ENCODE measurements around the gene CD34.

- TF ChIP-seq EZH2 (IDR thresholded peaks at IDR 0.05; ENCODE audit: insufficient read depth, poor library complexity, severe bottlenecking) (no peak), EZH2phosphoT487 (IDR thresholded peaks at IDR 0.05; ENCODE audit: insufficient read depth, low read depth) (no peak)
These were observed 8.4 kb downstream of the CD34 start for GRCh38 chr1:207902566-207902965.
